Measurements from ENCODE around the gene PPRC1.
"Not testable (repeated sequence)": the region's sequence is repeated elsewhere in the genome, so short reads cannot be mapped to it uniquely, and the experiment has no call there.

The PPRC1 gene

GRCh38 chr10:102150970-102151773, 18.3 kb downstream of the PPRC1 start:
- DNase-seq = peak; percentile 63

DNA sequence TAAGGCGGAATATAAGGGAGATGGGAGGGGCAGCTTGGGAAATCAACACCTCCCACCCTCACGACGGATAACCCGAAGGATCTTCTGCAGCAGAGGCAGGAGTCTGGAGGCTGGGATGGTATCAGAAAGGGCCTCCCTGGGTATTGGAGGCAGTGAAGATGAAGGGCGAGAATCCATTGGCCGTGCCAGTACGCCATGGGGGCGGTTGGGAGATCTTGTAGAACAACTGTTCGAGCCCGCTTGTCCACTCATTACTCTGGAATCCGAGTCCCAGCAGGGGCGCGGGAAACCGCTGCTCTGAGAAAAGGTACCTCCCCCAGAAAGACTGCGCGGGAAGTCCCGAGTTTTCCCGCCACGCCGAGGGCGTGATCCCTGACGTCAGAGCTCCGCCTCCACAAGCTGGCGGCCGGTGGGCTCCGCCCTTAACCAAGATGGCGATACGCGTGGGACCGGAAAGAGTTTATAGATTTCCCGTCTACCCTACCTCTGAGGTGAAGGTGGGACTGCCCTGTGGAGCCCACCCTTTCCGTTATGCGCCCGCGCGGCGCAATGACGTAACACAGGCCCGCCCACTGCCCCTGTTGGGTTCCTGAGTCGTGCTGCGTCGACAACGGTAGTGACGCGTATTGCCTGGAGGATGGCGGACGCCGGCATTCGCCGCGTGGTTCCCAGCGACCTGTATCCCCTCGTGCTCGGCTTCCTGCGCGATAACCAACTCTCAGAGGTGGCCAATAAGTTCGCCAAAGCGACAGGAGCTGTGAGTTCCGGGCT, 19.1 kb downstream of the PPRC1 start, which contains the start of gene NOLC1:
NOLC1 (plus strand) TSS at position 616 of the 771 bp plus-strand sequence; CDS start at position 638, 22 bp downstream.
- peak; percentile 99 for DNase-seq

GRCh38 chr10:102152545-102152890, 19.7 kb downstream of the PPRC1 start:
- DNase-seq = no peak

DNA sequence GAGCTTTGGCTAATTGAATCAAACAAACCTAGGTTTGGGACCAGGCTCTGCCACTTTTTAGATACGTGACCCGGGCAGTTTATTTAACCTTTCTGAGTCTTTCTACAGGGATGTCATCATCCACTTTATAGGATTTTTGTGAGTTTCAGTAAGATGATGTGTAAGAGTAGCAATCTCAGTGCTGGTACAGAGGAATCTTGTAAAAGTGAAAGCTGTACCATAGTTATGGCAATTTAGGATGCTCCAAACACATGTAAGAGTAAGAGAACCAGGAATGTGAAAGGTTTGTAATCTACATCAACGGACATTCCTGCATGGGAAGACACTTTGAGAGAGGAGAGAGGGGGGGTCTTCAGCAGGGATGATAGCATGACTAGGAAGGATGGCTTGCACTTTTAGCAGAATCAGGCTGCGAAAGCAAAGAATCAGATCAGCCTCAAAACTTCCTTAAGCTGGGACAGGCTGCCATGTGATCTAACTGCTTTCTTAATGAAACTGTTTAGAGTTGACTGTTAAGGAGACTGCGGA, 20.3 kb downstream of the PPRC1 start:
- DNase-seq = no peak

DNA sequence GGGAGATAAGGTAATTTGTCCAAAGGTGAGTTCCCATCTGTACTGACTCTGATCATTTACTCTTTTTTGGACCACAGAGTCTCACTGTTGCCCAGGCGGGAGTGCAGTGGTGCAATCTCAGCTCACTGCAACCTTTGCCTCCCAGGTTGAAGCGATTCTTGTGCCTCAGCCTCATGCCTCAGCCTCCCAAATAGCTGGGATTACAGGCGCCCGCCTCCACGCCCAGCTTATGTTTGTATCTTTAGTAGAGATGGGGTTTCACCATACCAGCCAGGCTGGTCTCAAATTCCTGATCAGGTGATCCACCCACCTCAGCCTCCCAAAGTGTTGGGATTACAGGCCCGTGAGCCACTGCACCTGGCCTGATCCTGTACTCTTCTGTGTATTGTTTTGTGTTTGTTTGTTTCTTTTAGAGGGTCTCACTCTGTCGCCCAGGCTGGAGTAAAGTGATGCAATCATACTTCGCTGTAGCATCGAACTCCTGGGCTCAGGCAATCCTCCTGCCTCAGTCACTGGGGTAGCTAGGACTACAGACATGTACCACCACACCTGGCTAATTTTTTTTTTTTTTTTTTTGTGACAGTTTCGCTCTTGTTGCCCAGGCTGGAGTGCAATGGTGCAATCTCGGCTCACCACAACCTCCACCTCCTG, 21.8 kb downstream of the PPRC1 start:
- DNase-seq = no peak

DNA sequence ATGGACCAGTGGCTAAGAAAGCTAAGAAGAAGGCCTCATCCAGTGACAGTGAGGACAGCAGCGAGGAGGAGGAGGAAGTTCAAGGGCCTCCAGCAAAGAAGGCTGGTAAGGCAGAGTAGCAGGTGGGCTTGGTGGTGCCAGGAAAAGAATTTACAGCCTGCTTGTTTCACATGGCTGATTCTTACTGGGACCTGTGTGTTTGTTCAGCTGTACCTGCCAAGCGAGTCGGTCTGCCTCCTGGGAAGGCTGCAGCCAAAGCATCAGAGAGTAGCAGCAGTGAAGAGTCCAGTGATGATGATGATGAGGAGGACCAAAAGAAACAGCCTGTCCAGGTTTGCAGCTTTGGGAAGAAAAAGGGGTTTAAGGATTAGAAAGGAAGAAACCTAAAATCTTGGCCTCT, 24.4 kb downstream of the PPRC1 start:
- no peak for DNase-seq

DNA sequence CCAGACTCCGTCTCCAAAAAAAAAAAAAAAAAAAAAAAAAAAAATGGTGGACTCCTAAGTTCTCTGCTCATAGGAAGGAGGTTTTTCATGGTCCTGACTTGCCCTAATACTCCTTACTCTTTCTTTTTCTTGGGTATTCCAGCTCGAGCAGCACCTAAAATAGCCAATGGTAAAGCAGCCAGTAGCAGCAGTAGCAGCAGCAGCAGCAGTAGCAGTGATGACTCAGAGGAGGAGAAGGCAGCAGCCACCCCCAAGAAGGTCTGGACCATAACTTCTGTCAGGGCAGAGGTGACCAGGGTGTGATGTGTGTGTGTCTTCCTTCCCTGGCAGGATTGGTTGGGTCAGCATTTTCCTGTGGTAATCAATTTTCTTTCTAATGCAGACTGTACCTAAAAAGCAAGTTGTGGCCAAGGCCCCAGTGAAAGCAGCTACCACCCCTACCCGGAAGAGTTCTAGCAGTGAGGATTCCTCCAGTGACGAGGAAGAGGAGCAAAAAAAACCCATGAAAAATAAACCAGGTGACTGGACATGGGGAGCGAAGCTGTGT, 26.3 kb downstream of the PPRC1 start:
- DNase-seq = peak; percentile 20

- DNase-seq = no peak
These were observed 27.0 kb downstream of the PPRC1 start for GRCh38 chr10:102159831-102160230.

- DNase-seq = no peak
These were observed 30.6 kb downstream of the PPRC1 start for GRCh38 chr10:102163342-102163989.

- peak; percentile 26 for DNase-seq
These were observed 35.0 kb downstream of the PPRC1 start for GRCh38 chr10:102167861-102168260.

DNA sequence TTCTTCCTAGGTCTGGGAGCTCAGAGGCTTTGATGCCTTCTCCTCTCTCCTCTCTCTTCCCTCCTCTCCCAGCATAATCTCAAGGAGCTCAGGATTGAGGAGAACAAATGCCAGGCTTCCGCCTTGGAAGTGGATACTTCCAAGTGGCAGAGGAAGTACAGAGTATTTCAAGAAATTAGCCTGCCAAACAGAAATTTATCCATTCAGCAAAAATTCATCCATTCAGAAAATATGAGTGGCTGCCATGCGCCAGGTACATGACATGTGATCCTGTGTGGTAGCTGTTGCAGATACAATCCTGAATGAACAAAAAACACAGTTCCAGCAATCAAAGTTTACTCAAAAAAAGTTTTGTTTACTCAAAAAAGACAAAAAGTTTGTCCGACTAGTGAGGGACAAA, 37.8 kb downstream of the PPRC1 start:
- no peak for DNase-seq

GRCh38 chr10:102172288-102172687, 39.4 kb downstream of the PPRC1 start:
- no peak for DNase-seq

DNA sequence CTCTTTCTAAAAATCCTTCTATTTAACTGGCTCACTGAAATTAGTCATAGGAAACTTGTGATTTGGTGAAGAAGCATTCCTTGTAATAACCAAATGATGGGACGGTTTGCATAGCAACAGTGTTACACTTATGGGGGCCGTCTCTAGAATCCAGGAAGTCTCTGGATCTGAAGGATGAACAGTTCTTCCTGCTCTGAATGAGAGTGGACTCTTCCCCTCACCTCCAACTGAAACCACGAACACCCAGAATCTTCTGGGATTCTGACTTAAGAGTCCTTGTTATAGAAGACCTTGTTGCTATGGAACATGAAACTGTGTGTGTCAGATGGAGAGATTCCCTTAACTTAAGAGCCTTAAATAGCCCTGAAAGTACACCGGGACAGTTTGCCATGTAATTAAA, 42.6 kb downstream of the PPRC1 start:
- peak; percentile 67 for DNase-seq

- no peak for DNase-seq
These were observed 51.8 kb downstream of the PPRC1 start for GRCh38 chr10:102184606-102185005.

DNA sequence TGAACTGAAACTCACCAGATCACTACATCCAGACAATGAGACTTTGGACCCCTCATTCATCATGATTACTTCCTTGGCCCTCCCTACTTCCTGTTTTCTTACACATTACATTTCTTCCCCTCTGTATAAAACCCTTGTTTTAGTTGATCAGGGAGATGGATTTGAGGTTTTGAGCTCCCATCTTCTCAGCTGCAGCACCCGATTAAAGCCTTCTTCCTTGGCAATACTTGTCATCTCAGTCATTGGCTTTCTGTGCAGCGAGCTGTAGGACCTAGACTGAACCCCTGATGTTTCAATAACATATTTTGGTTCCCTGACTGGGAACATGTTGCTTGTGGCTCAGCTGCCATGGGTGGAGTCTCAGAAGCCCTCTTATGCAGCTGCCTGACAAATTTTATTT, 52.4 kb downstream of the PPRC1 start:
- DNase-seq = no peak

GRCh38 chr10:102185811-102186527, 53.1 kb downstream of the PPRC1 start:
- DNase-seq = no peak

DNA sequence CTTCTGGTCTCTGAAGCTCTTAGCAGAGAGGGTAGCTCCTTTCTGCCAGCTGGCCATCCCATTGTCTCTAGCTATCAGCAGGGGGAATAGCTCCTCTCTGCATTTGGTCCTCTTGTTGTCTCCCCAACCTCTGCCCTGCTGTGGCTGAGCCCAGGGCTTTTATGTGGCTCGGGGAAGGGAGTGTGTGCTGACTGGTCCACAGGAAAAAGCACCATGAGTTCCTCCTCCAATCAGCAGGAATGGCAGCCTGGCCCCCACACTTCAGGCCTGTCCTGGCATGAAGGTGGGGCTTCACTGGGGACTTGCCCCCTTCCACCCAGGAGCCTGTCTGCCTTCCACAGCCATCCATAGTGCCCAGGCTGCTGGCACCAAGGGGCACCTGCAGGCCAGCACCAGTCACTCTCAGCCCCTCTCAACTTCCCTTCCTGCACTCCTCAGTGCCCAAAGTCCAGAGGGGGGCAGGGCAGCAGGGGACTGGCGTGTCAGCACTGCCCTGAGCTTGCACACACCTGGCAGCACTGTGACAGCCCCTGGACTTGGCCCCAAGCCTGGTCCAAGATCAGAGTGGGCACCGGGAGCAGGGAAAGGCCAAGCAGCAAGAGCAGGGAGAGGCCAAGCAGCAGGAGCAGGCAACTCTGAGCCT, 55.6 kb downstream of the PPRC1 start:
- no peak for DNase-seq

DNA sequence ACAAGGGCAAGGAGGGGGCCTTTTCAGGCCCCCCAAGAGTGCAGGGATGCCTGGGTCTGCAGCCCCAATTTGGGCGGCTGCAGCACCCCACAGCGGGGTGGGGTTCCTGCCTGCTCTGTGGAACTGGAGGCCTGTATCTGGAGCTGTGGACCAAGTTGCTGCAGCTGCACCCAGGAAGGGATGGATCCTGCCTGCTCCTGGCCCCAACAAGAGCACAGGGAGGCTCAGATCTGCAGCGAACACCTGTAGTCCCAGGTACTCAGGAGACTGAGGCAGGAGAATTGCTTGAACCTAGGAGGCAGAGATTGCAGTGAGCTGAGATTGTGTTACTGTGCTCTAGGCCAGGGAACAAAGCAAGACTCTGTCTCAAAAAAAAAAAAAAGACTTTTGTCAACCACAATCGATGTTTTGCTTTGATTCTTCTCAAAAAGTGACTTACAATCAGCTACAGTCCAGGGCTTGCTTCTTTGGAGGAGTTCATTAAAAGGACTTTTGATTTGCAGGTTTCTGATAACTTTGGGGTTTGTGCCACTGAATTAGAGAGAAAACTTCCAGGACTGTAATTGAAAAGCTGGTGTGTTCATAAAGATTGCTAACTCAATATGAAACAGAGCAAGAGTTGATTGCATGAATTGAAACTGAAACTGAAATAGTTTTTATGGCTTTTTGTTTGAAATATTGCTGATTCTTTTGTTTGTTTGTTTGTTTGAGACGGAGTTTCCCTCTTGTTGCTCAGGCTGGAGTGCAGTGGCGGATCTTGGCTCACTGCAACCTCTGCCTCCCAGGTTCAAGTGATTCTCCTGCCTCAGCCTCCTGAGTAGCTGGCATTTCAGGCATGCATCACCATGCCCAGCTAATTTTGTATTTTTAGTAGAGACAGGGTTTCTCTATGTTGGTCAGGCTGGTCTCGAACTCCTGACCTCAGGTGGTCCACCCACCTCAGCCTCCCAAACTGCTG, 56.4 kb downstream of the PPRC1 start:
- DNase-seq = not testable (repeated sequence)

- no peak for DNase-seq
These were observed 59.1 kb downstream of the PPRC1 start for GRCh38 chr10:102191956-102192355.

All from fibroblast of skin of abdomen (primary cell).